HG02763 (cell line): ENCODE data around the gene CAMKMT.
"Not testable (repeated sequence)": the region's sequence is repeated elsewhere in the genome, so short reads cannot be mapped to it uniquely, and the experiment has no call there.

Experiments
- ATAC-seq: cut with Tn5 transposase; IDR thresholded peaks from one replicate; pipeline ENCODE4 v1.9.1; 2021; ENCODE audit warnings: mild to moderate bottlenecking, moderate library complexity; ENCODE audit not compliant: unreplicated experiment

CAMKMT gene

DNA sequence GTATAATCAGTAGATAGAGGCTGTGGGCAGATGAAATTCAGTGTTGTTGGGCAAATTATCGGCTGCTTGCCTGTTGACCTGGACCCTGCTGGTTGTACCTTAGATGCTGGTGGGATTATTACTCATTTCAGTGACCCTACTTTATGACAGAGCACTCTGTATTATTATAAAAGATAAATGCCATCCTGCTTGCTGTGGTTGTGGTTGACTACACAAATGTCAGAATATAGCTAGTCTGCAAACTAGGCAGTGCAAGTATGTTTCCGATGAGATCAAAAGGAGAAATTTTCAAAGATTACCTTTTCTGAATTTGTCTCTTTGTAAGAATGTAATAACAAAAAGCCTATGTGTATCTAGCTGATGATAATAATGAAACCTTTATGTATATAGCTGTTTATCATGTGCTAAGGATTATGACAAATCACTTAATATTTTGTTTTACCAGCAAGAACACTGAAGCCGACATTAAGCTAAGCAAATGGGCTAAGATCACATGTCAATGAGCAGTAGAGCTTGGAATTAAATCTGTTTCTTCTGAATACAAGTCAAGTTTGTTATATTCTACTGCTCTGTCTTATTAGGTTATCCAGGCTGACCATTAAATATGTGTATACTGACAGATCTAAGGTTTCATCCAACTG lies 219.2 kb downstream of the CAMKMT start:
- ATAC-seq, result no peak

DNA sequence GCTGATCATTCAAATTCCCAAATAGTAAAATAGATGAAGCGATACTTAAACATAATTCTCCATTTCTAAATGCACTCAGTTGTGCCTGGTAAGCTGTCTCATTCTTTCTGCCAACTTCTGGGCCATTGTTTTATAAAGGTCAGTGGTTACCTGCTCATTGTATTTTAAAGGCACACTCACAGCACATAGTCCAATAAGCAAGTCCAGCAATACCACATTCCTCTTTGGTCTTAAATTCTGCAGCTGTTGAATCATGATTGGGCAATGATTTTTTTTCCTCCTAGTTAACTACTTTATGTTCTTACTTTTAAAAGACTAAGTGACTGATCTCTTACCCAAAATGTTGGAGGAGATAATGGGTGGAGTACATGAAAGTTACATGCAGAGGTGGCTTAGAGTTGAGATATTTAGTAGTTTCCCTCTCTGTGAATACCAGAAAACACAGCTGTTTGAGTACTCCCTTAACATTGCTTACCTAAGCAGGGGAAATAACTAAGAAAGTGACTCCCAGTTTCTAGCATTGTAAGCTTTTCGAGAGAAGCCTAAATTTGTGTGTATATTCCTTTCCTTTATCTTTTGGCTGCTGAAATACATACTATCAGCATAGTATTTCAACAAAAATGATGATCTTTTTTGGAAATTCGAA lies 220.7 kb downstream of the CAMKMT start:
- no peak for ATAC-seq

DNA sequence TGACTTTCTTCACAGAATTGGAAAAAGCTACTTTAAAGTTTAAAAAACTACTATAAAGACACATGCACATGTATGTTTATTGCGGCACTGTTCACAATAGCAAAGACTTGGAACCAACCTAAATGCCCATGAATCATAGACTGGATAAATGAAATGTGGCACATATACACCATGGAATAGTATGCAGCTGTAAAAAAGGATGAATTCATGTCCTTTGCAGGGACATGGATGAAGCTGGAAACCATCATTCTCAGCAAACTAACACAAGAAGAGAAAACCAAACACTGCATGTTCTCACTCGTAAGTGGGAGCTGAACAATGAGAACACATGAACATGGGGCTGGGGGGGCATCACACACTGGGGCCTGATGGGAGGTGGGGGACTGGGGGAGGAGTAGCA lies 233.9 kb downstream of the CAMKMT start:
- ATAC-seq, result not testable (repeated sequence)

DNA sequence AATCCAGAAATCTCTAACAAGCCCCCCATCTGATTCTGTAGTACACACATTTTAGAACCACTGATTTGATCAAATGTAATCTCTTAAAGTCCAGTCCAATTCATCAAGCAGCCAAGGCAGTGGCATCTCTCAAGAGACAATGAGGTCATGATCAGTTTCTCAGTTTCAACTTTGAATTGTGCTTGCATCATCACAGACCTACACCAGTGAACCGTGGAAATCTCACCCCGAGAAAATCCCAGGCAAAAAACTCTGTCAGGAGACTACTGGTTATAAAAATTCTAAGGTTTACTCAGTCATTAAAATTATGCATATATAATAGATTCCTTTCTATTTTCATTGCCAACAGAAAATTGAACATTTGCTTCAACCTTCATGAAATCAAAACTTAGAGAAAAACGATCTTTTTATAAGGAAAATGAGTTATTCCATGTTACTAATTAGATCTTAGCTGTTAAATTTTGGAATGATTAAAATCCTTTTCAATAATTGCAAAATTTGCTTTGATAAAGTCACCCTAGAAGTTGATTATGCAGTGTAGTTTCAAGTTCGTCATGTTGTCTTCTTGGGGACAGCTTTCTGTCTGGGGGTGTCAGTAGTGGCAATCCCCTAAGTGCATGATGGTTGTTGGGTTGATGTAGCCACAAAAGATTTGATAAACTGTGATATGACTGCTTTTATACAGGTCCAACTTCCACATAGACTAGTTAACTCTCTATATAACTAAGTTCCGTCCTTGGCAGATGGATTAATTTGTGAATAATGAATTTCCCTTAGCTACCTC lies 235.0 kb downstream of the CAMKMT start:
- ATAC-seq, result no peak

DNA sequence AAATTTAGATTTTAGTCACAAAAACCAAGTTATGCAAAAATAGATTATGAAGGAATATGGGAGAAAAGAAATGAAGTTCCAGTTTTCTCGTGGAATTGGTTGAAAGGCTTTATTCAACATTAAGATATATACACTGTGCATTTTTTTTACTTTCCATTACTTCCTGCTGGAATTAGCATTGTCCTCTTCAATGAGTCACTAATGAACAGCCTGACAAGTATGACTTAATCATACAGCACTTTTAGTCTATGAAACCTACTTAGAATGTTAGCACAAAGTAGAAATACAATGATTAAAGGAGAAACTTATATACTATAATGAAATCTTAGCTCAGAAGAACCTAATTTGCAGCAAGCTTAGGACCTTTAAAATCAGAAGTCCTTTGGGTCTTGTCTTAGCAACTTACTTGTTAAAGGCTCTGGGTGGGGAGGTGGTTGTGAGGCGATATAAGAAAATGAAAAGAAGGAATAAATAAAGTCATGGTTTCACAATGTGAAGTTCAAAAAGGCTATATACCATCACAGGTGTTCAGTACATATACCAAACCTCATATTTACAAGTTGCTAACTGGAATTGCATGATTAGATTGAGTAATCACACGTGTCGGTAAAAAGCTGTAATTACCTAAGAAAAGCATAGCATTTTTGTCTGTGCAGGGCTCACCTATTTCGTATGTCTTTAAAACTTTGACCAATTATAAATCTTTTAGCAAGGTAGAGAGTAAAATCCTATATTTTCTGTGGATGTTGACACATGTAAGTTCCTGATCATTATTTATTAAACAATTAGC lies 236.8 kb downstream of the CAMKMT start:
- ATAC-seq, result no peak

DNA sequence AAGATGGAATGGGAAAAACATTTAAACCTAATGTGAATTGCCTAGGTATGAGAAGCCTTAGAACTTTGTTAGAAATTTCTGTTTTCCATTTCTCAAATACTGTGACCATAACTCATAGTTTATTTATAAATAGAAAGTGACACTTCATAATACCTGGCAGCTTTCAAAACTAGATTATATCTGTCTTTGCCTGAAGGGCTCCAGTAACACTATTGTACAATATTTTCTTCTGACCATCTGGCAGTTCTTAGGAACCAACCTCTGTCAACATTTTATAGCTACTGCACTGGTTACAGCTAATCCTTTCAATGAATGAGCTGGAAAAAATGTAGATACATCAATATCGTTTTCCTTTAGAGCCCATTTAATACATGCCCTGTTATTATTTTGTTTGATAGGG lies 237.4 kb downstream of the CAMKMT start:
- ATAC-seq, result no peak

DNA sequence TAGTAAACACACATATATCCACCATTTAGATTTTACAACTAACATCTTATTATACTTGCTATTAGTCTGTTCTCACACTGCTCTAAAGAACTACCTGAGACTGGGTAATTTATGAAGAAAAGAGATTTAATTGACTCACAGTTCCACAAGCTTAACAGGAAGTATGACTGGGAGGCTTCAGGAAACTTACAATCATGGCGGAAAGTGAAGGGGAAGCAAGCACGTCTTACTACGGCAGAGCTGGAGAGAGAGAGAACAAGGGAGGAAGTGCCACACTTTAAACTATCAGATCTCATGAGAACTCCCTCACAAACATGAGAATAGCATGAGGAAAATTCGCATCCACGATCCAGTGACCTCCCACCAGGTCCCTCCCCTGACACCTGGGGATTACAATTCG lies 240.7 kb downstream of the CAMKMT start:
- ATAC-seq, result no peak

DNA sequence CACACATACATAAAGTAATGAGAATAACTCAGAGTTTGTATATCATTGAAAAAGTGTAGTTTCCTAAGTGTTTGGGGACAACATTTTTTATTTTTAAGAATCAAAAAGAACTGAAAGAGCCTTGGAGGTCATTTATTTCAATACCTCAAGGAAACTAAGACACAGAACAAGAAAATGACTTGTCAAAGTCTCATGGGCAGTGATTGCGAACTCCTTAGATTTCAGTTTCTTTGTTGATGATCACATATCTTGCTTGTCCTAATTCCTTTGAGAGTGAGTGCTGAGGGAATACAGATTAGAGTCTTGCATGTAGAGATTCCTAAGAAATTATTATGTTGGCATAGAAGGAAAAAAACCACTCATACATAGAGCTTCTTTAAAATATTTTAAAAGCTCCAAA lies 243.8 kb downstream of the CAMKMT start:
- no peak for ATAC-seq

DNA sequence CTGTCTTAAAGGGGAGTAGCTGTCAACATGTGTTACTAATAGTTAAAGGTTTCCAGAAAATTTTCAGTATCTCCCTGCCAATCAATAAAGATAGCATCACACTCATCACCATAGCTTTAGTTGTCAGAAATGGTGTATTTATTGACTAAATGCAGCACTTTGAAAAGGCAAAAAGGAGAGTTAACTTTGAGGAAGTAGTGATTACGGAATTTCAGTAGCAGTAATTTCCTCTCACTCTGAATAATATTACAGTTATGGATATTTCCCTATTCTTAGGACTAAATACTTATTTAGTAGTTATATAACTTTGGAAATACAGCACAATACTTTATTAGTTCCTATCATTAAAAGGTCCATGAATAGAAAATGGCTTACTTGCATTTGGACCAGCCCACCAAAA lies 250.5 kb downstream of the CAMKMT start:
- no peak for ATAC-seq

DNA sequence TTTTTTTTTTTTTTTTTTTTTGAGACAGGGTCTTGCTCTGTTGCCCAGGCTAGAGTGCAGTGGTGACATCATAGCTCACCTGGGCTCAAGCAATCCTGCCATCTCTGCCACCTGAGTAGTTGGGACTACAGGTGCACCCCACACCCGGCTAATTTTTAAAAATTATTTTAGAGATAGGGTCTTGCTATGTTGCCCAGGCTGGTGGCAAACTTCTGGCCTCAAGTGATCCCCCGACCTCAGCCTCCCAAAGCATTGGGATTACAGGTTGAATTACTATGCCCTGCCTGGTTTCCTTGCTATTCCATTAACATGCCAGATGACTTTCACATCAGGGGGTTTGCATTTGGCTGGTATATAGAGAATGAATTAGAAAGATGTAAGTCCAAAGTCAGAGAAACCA lies 253.2 kb downstream of the CAMKMT start:
- ATAC-seq, result no peak

DNA sequence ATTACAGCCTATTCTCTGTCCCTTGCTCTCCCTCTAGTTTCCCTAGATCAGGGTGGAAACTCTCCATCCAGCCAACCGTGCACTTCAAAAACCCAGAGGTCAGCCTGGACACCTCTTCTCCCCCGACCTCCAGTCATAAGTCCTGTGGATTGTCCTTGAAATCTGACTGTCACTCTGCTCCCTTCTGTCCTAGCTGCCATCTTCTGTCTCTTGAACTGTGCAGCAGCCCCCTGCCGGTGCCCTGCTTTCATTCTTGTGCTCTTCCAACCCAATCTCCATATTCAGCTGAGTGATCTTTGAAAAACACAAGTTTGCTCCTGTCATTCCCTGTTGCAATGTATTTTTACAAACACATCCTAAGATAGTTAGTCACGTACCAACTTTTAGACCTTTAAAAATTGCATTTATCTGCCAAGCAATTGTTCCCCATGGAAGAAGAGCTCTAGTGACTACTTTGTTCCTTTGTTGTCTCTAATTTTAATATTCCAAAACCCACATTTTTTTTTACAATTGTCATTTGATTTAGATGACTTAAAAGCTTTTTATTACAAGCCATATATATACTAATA lies 254.3 kb downstream of the CAMKMT start:
- no peak for ATAC-seq

DNA sequence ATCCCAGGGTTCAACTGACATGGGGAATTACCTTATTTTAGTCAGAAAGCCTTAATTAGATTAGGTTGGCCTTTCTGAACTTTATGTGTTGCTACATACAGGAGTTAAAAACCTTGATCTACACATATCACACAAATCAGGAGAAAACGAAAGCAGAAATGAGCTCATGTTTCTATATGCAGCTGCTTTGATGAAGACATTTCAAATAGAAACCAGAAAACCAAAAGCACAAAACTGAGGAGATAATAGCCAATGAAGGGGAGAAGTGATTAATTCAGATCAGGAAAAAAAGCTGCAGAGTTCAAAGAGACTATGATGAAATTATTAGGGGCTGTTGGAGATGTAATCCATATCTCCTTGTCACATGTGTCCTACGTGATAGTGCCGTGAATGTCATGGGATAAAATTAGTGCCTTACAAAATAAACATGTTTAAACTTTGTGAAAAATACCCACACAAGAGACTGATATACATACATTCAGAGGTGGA lies 255.0 kb downstream of the CAMKMT start:
- ATAC-seq, result no peak

DNA sequence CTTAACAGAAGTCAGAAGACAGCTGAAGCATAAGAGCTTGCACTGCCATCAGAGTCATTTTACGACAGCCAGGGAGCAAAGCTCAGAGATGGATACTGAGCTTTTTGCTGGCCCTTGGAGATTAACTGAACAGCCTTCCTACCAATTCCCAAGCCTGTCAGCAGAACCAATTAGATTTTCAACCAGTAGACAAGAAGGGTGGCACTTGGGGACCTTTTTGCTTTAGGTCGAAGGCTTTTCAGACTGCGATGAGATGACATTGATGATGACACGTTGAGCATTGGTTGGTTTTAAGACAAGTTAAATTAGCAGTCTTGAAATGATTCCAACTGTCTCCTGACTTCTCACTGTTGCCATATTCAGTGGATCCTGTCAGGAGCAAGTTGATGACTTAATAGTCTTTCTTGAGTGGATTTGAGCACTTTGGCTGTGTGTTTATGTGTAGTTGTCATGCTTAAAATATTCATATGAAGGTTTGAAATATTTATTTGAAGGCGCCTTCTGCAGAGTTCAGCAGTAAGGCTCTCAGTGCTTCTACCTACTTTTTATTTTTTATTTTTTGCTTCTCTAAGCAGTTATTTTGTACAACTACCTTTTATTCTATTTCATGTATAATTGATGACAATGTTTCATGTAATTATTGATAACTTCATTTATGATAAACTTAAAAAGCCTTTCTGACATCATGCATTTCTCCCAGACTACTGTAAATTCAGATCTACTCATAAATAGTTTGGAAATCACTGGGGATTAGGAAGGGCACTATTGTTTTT lies 256.7 kb downstream of the CAMKMT start:
- no peak for ATAC-seq

DNA sequence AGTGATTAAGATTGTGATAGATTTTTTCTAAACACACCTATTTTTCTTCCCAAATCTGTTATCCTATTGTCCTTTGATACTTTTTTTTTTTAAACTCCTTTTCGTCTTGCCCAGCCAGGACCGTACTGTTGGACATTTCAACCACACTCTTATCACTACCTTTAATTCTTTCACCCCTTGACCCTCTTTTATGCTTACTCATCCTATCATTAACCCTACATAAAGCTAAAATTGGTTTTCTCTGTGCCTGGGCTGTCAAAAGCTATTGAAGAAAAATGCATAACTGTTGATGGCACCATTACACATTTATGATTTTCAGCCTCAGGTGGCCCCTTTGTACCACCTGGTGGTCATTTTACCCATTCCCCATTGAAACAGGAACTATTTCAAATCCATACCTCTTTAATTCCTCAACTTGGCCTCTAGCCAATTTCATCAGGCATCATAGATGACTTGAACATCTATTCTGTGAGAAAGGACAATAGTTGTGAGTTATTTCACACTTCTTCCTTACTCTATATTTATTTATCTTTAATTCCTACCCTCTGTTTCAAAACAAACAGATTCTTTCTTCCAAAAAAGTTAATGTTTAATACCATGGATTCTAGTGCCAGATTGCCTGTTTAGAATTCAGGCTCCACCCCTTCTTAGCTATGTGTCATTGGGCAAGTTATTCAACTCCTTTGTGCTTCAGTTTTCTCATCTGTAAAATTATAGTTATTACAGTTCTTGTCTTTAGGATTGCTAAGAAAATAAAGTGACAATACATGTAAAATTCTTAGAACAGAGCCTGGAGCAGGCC lies 258.6 kb downstream of the CAMKMT start:
- no peak for ATAC-seq

DNA sequence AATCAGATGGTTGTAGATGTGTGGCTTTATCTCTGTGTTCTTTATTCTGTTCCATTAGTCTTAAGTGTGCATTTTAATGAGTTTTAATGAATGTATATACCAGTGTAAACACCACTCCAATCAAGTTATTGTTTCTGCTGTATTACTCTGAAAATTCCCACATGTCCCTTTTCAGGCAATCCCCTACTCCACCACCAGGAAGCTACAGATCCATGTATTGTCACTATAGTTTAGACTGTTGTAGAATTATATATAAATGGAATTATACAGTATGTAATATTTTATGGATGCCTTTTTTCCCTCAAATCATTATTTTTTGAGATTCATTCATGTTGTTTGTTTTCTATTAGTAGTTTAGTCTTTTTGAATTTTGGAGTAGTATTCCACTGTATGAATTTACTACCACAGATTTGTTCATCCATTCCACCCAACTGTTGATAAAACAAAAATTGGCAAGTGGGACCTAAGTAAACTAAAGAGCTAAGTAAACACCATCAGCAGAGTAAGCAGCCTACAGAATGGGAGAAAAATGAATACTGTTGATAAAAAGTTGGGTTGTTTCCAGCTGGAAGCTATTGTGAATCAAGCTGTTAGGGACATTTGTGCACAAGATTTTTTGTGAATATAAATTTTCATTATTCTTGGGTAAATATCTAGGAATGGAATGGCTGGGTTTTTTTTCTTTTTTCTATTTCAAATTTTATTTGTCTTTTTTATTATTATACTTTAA lies 262.0 kb downstream of the CAMKMT start:
- ATAC-seq, result no peak

DNA sequence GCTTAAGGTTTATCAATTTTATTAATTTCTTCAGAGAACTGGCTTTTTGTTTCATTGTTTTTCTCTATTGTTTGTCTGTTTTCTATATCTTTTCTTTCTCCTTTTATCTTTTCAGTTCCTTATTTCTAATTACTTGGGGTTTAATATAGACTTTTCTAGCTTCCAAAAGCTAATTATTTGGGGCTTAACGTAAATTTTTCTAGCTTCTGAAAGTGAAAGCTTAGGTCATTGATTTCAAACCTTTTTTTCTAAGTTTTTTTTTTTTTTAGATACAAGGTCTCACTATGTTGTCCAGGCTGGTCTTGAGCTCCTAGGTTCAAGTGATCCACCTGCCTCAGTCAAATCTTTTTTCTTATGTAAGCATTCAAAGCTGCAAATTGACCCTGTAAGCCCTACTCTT lies 266.6 kb downstream of the CAMKMT start:
- ATAC-seq, result no peak

DNA sequence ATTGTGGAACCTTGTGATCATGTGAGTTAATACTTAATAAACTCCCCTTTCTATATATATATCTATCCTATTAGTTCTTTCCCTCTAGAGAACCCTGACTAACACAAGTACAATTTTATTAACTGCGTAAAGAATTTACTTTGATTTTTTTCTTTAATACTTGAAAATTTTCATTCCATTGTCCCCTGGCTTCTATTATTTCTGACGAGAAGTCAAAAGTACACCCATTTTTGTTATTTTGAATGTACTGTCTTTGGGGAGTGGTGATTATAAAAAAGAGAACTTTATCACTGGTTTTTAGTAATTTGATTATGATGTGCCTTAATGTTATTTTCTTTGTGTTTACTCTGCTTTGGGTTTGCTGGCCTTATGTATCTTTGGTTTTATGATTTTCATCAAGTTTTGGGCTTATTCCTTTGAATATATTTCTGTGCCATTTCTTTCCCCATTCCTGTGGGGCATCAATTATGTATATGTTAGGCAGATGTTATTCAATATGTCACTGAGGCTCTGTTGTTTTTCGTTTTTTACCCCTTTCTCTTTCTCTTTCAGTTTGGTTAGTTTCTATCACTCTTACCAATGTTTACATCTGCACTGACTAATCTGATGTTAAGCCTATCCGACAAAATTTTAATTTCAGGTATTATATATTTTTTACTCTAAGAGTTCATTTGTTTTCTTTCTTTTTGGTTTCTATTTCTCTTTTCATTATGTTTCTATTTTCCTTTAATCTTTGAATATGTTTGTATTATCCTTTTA lies 271.4 kb downstream of the CAMKMT start:
- ATAC-seq, result no peak

DNA sequence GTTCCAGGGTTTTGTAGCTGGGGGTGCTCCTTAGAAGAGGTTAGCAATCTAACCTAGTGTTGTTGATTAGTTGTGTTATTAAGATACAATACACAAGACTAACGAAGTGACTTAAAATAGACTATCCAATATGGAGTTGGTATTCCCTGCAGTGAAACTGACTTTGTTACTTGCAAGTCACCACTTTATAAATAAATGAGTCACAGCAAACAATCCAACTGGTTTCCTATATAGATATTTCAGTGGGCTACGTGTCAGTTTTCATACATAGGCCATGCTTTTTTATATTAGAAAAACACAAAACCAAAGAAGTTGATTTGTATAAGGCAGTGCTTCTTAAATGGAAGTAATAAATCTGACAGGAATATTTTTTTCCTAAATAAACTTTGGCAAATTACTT lies 274.0 kb downstream of the CAMKMT start:
- ATAC-seq, result no peak
